Measurements from ENCODE around the gene TSKS. TPM values are rescaled to one million over a fixed set of nuclear protein-coding genes. Genes with fewer than 3 reads are reported as not detected.

The TSKS gene
- total RNA-seq, 1 donor from 2014 or later, result not detected

GRCh38 chr19:49761625-49762311, 1.3 kb downstream of the TSKS start:
- H3K27me3 Mint-ChIP-seq (ENCODE audit: low read depth, unreplicated experiment), result no peaks in the 10 kb centered on the region
- H3K4me3 ChIP-seq (ENCODE audit: insufficient read depth, low read depth, low read length), result no peak overlapping the region
- DNase-seq (ENCODE audit: low read depth), result no peak
- no peak for FAIRE-seq
- no peaks in the 10 kb centered on the region for H3K27me3 ChIP-seq (ENCODE audit: insufficient read depth, low read length)
- no peak for TF ChIP-seq CTCF (IDR thresholded peaks at IDR 0.05; ENCODE audit: insufficient read depth, low read depth, low read length)
- TF ChIP-seq EZH2 (IDR thresholded peaks at IDR 0.05; ENCODE audit: insufficient read depth, low read length), result no peak
- peak overlapping the region; percentile 24 for H2AFZ ChIP-seq (ENCODE audit: low read depth, low read length)
- H3K9me3 ChIP-seq (ENCODE audit: insufficient read depth, low read depth, low read length), result no peaks in the 10 kb centered on the region
- no peaks in the 10 kb centered on the region for H3K36me3 ChIP-seq (ENCODE audit: insufficient read depth, low read length)
- H3K27ac Mint-ChIP-seq (ENCODE audit: unreplicated experiment), result no peak overlapping the region
- no peak overlapping the region for H3K4me3 Mint-ChIP-seq (ENCODE audit: unreplicated experiment)
- H3K4me2 ChIP-seq (ENCODE audit: low read length), result no peak overlapping the region
- H3K4me1 Mint-ChIP-seq (ENCODE audit: low read depth, unreplicated experiment), result peaks cover 13% of the 10 kb centered on the region
- H4K20me1 ChIP-seq (ENCODE audit: insufficient read depth, low read length), result no peaks in the 10 kb centered on the region
- H3K27ac ChIP-seq (ENCODE audit: low read depth, low read length), result no peak overlapping the region
- peaks cover 2% of the 10 kb centered on the region for H3K9me3 Mint-ChIP-seq (ENCODE audit: unreplicated experiment)
- H3K79me2 ChIP-seq (ENCODE audit: insufficient read depth, low read length), result no peaks in the 10 kb centered on the region
- H3K4me1 ChIP-seq (ENCODE audit: insufficient read depth, low read length), result peaks cover 19% of the 10 kb centered on the region
- no peaks in the 10 kb centered on the region for H3K36me3 Mint-ChIP-seq (ENCODE audit: low read depth, unreplicated experiment)
- no peak overlapping the region for H3K9ac ChIP-seq (ENCODE audit: low read length)

GRCh38 chr19:49761249-49761624, 1.9 kb downstream of the TSKS start:
- Histone ChIP-seq H3K9me3 (ENCODE audit: insufficient read depth, low read depth, low read length) (no peaks in the 10 kb centered on the region), H3K9ac (ENCODE audit: low read length) (no peak overlapping the region), H3K27me3 (ENCODE audit: insufficient read depth, low read length) (no peaks in the 10 kb centered on the region), H2AFZ (ENCODE audit: low read depth, low read length) (peak overlapping the region; percentile 24), H3K4me1 (ENCODE audit: insufficient read depth, low read length) (peaks cover 19% of the 10 kb centered on the region), H3K4me2 (ENCODE audit: low read length) (no peak overlapping the region), H3K79me2 (ENCODE audit: insufficient read depth, low read length) (no peaks in the 10 kb centered on the region), H4K20me1 (ENCODE audit: insufficient read depth, low read length) (no peaks in the 10 kb centered on the region), H3K4me3 (ENCODE audit: insufficient read depth, low read depth, low read length) (no peak overlapping the region), H3K36me3 (ENCODE audit: insufficient read depth, low read length) (no peaks in the 10 kb centered on the region), H3K27ac (ENCODE audit: low read depth, low read length) (no peak overlapping the region)
- DNase-seq (ENCODE audit: low read depth), result no peak
- TF ChIP-seq CTCF (IDR thresholded peaks at IDR 0.05; ENCODE audit: insufficient read depth, low read depth, low read length) (no peak), EZH2 (IDR thresholded peaks at IDR 0.05; ENCODE audit: insufficient read depth, low read length) (no peak)
- H3K4me3 Mint-ChIP-seq (ENCODE audit: unreplicated experiment), result no peak overlapping the region
- peaks cover 4% of the 10 kb centered on the region for H3K9me3 Mint-ChIP-seq (ENCODE audit: unreplicated experiment)
- peaks cover 13% of the 10 kb centered on the region for H3K4me1 Mint-ChIP-seq (ENCODE audit: low read depth, unreplicated experiment)
- no peak for FAIRE-seq
- H3K27me3 Mint-ChIP-seq (ENCODE audit: low read depth, unreplicated experiment), result no peaks in the 10 kb centered on the region
- no peaks in the 10 kb centered on the region for H3K36me3 Mint-ChIP-seq (ENCODE audit: low read depth, unreplicated experiment)
- no peak overlapping the region for H3K27ac Mint-ChIP-seq (ENCODE audit: unreplicated experiment)

GRCh38 chr19:49758292-49758691, 4.8 kb downstream of the TSKS start:
- no peaks in the 10 kb centered on the region for H4K20me1 ChIP-seq (ENCODE audit: insufficient read depth, low read length)
- H3K9me3 Mint-ChIP-seq (ENCODE audit: unreplicated experiment), result peaks cover 14% of the 10 kb centered on the region
- H3K4me3 Mint-ChIP-seq (ENCODE audit: unreplicated experiment), result peak overlapping the region; percentile 50
- H3K4me1 Mint-ChIP-seq (ENCODE audit: low read depth, unreplicated experiment), result peaks cover 5% of the 10 kb centered on the region
- H3K4me3 ChIP-seq (ENCODE audit: insufficient read depth, low read depth, low read length), result no peak overlapping the region
- peak overlapping the region; percentile 53 for H3K27ac ChIP-seq (ENCODE audit: low read depth, low read length)
- peaks cover 5% of the 10 kb centered on the region for H3K9me3 ChIP-seq (ENCODE audit: insufficient read depth, low read depth, low read length)
- H3K36me3 Mint-ChIP-seq (ENCODE audit: low read depth, unreplicated experiment), result peaks cover 2% of the 10 kb centered on the region
- H3K27ac Mint-ChIP-seq (ENCODE audit: unreplicated experiment), result peak overlapping the region; percentile 69
- DNase-seq (ENCODE audit: low read depth), result peak; percentile 67
- no peaks in the 10 kb centered on the region for H3K27me3 ChIP-seq (ENCODE audit: insufficient read depth, low read length)
- no peaks in the 10 kb centered on the region for H3K36me3 ChIP-seq (ENCODE audit: insufficient read depth, low read length)
- H3K79me2 ChIP-seq (ENCODE audit: insufficient read depth, low read length), result no peaks in the 10 kb centered on the region
- peaks cover 12% of the 10 kb centered on the region for H3K4me1 ChIP-seq (ENCODE audit: insufficient read depth, low read length)
- H3K9ac ChIP-seq (ENCODE audit: low read length), result peak overlapping the region; percentile 64
- H3K27me3 Mint-ChIP-seq (ENCODE audit: low read depth, unreplicated experiment), result no peaks in the 10 kb centered on the region
- peak overlapping the region; percentile 77 for H3K4me2 ChIP-seq (ENCODE audit: low read length)
- TF ChIP-seq EZH2 (IDR thresholded peaks at IDR 0.05; ENCODE audit: insufficient read depth, low read length), result no peak
- no peak for TF ChIP-seq CTCF (IDR thresholded peaks at IDR 0.05; ENCODE audit: insufficient read depth, low read depth, low read length)
- H2AFZ ChIP-seq (ENCODE audit: low read depth, low read length), result peak overlapping the region; percentile 91
- no peak for FAIRE-seq

All from astrocyte (in vitro differentiated cells and primary cell).